HG03196 (cell line): ENCODE results near the gene PAQR6.

Source experiments
- ATAC-seq: cut with Tn5 transposase; IDR thresholded peaks from one replicate; pipeline ENCODE4 v1.9.1; 2021; ENCODE audit not compliant: unreplicated experiment

PAQR6 gene

DNA sequence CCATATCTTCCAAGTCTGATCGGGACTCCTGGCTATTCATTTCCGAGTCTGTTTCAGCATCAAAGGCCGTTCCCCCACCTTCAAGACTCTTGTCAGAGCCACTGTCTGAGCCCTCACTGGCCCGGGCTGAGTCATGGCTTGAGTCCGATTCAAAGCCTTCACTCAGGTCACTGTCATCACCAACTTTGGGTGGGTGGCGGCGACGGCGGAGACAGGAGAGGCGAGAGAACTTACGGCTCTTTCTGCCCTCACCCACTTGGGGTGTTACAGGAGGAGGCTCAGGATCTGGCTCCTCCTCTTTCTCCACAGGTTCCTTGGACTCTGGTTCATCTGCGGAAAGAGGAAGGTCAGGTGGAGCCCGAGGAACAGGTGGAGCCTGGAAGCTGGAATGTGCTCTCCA is 18.2 kb upstream of the PAQR6 start:
- ATAC-seq, result no peak

DNA sequence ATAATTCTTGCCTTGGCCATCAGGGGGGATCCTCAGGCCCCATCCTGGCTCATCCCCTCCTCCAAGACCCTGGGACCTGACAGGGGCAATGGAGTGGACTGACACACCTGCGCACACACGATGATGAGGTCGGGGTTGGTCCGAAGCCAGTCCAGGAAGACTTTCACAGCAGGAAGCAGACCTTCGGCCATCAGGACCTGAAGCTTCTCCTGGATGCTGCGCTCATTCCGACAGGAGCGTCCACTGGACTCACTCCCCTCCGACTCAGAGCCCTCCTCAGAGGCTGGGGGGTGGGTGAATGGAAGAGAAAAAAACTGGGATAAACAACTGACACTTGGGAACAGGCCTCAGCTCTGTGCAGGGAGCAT is 15.4 kb upstream of the PAQR6 start:
- ATAC-seq, result no peak

DNA sequence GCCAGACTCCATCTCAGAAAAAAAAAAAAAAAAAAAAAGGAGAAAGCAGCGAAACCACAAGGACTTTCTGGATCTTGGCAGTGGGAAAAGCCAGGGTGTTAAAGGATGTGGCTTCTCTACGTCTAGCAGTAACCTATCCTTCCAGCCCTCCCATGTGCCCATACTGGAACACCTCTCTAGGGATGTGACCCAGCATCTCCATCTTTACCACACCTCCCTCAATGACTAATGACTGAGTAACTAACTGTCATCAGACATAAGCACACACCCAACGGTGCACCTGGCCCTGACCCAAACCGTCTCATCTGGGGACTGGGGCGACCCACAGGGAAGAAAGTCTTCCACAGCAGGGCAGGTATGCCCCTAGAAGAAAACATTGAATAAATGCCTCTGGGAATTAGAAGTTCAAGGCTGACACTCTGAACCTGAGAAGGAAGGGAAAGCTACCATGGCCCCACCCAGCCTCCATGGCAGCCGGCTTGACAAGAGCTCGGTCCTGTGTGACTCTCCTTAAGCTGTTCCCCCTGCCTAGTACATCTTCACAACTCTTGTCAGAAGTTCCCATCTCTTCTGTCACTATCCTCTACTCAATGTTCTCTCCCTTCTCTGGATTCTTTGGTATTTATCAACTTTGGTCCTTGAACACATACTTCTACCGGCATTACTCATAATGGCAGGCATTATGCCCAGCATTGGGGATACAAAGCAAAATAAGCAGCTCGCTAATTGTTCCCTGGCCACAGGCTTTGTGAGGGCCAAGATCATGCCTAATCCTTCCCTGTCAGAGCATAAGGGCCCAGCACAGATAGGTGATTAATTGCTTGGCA is 14.8 kb upstream of the PAQR6 start:
- ATAC-seq, result no peak

DNA sequence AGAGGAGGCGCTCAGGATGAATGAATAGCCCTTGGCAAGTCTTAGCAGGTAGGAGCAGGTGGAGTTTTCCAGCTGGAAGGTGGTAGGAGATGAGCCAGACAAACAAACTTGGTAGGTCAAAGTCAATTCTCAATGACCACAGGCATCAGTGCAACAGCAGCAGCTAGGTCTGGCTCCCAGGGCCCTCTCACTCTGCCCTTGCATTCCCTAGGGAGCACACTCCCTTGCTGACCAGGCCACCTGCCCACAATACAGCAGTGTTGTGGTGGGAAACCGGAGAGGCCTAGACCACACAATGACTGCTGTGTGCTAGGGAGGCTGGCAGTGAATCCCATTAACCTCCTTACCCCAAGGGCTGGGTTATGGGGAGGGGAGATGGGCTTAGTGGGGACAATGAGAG is 13.0 kb upstream of the PAQR6 start:
- no peak for ATAC-seq

DNA sequence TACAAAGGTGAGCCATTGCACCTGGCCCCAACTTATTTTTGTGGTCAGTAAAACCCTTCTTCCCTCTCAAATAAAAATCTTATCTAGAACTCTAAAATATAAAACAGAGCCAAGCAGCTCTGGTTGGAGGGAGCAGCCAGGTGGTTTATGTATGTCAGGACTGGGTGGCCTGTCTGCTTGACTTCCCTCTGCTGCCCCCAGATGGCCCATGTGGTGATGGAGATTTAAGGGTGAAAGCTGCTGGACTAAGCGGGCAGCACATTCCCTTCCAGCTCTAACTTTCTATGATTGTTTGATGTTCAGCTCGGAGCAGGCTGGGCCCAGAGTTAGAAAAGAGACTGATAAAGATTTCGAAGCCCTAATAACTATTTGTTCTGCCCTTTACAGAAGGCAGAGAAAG is 11.9 kb upstream of the PAQR6 start:
- no peak for ATAC-seq

DNA sequence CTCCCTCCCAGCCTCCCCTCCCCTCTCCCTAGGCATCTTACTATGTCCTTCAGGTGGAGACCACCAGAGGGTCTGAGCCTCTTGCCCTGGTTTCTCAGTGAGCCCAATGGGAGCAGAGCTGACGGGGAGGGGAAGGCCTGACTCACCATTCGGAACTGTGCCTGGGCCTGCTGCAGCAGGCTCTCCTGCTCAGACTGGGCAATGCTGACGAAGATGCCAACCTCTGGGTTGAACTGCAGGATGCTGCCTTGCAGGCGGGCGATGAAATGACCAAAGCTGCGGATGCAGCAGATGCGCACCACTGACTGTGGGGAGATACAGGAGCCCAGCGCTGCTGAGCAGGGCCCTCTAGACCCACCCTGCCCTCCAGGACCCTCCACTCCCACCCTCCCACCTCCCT is 11.0 kb upstream of the PAQR6 start:
- no peak for ATAC-seq

DNA sequence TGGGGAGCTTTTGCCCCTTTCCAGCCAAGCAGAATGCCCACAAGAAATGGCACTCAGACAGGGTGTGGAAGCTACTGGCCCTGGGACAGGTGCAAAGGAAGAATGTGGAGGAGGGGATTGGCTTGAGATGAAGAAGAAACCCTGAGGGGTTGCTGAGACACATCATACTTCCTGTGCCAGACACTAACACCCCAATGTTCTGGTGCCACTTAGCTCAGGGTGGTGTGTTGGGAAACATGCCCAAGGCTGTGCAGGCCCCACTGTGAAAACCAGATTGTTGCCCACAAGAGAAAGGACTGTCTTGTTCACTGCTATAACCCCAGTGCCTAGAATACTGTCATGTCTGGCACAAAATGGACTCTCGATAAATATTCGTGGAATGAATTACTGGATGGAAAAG is 9.9 kb upstream of the PAQR6 start:
- ATAC-seq, result no peak

DNA sequence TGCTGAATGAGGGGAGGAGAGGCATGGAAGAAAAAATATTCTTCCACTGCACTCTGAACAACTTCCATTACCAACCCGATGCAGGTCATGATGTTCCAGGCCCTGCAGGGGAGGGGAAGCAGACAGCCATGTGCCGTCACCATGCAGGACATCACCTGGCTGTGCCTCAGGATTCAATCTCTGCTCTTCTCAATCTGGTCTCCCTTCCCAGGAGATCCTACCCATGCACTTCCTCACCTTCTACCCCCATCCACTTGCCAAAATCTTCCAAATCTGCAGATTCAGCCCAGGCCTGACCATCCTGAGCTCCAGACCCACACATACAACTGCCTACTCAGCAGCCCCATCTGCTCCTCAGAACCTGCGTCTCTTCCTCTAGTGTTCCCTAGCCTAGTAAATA is 5.8 kb upstream of the PAQR6 start:
- no peak for ATAC-seq

DNA sequence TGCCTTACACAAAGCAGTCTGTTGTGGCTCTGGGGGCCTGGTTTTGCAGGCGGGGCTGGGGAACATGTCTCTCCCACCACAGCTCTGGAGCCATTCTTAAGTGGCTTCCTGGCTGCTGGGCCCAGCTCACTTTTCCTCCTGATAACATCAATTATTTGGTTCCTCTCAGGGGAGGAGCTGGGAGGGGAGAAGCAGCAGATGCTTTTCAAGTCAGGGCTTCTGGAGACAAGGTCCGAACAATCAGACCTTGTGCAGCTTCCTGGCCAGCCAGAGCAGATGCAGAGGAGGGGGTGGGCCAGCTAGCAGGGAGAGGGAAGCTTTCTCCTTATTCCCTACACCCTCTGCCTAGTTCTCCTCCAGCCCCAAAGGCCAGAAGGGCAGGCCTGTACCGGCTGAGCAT is 3.7 kb upstream of the PAQR6 start:
- no peak for ATAC-seq

DNA sequence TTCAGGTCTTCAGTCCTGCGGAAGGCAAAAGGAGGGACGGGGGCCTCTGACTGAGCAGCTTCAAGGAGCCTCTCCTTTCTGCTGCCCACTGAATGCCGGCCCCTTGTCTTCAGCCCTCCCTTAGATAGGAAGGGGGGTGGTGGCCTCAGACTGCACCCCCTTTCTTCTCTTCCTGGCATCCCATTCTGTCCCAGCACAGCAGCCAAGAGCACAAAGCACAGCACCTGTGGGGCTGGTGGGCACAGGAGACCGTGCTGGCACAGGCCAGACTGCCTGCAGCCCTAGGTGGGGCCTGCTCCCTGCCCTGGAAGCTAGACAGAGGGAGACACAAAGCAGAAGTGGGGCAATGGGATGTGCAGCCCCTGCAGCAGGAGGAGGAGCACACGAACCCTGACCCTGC is 1.7 kb upstream of the PAQR6 start:
- no peak for ATAC-seq

DNA sequence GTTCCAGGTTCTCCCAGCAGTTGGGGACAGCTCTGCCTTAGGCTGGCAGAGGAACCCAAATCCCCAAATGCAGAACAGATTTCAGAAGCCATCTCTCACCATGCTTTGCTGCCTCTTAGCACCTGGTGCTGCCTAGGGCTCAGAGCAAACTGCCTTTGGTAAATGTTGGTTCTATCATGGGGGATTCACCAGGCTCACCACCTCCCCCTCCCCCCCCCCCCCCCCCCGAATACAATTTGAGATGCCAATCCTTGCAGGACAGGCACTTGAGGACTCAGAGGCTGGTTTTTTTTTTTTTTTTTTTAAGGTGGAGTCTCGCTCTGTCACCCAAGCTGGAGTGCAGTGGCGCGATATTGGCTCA is 447 bp upstream of the PAQR6 start:
- ATAC-seq, result no peak

DNA sequence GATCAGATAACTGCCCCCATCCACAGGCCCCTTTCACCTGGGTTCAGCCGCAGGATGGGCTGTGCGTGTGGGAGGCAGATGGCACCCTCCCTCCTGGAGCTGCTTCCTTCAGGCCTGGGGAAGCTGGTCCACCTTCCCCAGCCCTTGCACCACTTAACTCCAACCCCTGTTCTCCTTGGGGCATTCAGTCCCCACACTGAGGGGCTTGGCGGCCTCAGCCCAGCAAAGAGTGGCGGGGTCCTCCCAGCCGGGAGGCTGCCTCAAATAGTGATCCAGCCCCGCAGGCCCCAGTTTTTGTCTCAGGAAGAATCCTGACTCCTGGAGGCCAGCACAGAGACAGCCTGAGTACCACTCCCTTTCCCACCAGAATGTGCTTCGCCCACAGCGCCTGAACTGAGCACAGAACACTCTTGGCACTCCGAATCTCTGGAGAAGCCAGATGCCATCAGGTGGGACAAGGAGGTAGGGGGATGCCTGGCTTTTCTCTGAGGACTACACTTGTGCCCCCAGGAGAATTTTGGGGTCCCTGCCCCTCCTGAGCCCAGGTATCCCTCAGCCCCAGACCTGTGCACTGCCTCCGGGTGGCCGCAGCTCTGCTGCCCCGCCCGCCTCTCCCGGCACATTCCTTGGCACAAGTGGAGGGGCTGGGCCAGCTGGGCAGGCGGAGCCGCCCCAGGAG is 936 bp downstream of the PAQR6 start:
- ATAC-seq, result no peak

DNA sequence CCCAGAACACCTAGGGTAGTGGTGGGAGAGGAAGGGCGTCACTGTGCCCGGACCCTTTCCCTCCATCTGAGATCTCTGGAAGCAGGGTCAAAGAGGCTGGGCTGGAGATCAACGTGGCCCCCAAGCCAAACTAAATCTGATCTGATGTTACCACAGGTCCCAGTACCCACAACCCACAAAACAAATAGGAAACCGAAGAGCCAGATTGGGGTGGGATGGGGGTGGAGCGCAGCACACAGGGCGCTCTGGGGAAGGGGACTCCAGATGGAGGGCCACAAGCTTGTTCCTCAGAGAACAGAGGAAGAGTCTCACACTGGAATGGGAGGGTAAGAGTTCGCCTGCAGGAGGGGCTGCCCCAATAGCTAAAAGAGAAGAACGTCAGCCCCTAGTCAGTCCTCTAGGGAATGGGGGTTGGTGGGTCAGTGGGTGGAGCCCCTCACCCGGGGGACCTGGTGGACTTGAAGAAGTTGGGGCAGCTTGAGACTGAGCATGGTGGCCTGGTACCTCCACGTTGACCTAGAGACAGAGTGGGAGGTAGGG is 1.5 kb downstream of the PAQR6 start:
- ATAC-seq, result no peak

DNA sequence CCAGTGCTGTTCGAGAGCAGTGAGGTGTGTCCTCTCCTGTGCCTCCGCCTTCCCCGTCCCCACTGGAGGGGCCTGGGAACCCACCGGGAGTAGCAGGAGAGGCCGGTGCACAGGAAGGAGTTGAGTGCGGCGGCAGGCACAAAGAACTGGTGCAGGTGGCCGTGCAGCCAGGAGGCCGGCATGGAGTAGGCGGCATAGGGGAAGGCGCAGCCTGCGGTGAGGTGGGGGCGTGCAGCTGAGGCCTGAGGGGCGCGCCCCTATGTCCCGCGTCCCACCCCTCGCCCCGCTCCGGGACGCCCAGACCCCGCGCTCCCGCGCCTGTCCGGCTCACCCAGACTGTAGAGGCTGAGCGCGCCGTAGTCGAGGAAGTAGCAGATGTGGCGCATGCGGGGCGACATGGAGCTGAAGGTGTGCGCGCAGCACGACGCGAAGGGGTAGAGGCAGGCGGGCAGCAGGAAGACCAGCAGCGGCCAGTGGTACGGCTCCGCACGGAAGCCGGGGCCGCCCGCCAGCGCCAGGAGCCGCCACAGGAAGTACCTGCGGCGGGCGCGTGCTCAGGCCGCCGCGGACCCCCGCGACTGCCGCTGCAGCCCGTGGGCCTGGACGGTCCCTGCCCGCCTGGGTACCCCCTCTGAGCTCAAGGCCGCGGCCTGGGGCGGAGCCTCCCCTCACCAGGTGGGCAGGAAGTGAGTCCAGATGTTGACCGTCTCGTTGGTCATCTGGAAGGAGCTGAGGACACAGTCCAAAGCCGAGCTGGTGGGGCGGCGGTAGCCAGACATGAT is 2.2 kb downstream of the PAQR6 start:
- ATAC-seq, result no peak

DNA sequence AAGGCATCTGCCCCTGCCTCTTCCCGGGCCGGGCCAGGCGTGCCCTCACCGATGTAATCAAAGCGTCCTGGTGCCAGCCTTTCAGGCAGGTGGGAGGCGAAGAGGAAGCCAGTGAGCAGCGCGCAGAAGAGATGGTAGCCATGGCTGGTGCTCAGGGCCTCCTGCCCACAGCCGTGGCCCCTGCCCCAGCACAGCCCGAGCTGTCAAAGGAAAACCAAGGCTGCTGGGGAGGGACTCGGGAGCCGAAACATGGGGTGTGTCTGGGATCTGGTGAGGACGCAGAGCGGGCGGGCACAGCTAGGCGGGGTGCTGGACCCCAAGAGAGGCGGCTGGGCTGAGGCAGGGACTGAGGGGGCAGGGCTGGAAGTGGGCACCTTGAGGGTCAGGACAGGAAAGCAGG is 3.1 kb downstream of the PAQR6 start:
- no peak for ATAC-seq

DNA sequence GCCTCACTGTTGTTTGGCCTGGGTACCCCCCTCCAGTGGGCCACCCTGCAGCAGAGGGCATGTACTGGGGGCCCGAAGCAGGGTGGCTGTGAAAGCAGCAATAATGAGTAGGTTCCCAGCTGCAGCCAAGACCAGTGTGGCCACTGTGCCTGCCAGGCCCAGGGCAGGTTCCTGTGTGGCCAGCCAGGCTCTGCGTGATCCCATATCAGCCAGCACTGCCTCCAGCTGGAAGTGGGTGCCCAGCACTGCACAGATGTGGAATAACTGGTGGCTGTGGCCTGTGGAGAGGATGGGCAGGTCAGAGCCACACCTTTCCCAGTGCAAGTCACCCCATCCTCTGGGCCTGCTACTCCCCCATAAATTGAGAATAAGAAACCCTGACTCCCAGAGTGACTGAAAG is 3.7 kb downstream of the PAQR6 start:
- ATAC-seq, result no peak

DNA sequence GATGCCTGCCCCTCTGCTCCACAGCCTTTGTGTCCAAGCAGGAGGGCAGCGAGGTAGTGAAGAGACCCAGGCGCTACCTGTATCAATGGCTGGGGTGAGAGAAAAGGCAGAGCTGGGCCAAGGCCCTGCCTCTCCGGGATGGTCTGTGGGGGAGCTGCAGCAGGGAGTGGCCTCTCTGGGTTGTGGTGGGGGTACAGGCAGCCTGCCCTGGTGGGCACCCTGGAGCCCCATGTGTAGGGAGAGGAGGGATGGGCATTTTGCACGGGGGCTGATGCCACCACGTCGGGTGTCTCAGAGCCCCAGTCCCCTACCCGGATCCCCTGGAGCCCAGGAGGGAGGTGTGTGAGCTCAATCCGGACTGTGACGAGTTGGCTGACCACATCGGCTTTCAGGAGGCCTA is 5.1 kb downstream of the PAQR6 start:
- ATAC-seq, result no peak

DNA sequence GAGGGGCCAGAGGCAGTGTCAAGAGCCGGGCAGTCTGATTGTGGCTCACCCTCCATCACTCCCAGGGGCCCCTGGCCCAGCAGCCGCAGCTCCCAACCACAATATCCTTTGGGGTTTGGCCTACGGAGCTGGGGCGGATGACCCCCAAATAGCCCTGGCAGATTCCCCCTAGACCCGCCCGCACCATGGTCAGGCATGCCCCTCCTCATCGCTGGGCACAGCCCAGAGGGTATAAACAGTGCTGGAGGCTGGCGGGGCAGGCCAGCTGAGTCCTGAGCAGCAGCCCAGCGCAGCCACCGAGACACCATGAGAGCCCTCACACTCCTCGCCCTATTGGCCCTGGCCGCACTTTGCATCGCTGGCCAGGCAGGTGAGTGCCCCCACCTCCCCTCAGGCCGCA is 5.9 kb downstream of the PAQR6 start, which contains the start of gene BGLAP:
Gene BGLAP (plus strand): TSS at position 259 of the 400 bp plus-strand sequence. CDS start 48 bp downstream, at position 307.
- no peak for ATAC-seq

DNA sequence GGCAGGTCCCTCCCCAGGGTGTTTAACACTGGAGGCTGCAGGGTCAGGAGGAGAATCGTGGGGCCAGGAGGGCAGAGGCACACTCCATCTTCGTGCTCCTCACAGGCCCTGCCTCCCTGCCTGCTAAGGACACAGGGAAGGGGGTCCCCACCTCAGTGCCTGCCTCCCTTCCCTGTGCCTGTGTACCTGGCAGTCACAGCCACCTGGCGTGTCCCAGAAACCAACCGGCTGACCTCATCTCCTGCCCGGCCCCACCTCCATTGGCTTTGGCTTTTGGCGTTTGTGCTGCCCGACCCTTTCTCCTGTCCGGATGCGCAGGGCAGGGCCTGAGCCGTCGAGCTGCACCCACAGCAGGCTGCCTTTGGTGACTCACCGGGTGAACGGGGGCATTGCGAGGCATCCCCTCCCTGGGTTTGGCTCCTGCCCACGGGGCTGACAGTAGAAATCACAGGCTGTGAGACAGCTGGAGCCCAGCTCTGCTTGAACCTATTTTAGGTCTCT is 6.5 kb downstream of the PAQR6 start:
- no peak for ATAC-seq

DNA sequence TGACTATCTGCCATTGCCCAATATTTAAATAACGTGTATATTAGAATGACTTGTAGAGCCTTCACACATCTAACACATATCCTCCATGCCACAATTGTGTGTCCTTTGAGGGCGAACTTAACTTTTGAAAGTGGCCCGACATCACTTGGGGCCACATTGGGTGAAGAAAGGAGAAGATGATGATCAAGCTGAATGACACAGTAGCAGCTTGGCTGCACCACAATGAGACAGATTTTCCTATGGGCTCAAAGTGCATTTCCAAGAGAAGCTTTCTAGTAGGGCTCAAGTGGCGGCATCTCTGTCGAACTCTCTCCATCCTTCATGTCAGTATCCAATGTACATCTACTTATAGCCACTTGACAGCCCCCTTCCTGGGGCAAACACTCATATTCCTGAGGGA is 9.6 kb downstream of the PAQR6 start:
- ATAC-seq, result no peak

DNA sequence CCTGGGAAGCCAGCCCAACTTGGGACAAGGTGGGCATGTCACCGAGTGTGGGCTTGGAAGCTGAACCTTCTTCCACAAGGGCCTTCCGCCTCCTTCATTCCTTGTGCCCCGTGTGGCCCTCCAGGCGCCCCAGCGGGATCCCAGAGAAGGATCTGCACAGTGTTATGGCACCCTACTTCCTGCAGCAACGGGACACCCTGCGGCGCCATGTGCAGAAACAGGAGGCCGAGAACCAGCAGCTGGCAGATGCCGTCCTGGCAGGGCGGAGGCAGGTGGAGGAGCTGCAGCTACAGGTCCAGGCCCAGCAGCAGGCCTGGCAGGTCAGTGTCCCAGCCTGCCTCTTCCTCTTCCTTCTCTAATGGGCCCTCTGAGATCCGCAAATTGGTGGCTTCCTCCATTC is 11.7 kb downstream of the PAQR6 start:
- ATAC-seq, result no peak
